HL-60 (cell line): ENCODE data around the gene DSCAML1.

ENCODE experiments used
- DNase-seq, 2 experiments: peaks; one replicate each; pipeline ENCODE4 v3.0.0-alpha.2; 2010 to 2020; ENCODE audit warnings: low read depth in 1 of 2, low spot score in 1 of 2
- H3K27ac ChIP-seq: fragments of 250-450 bp; sonication (Bioruptor Pico); replicated peaks from 2 replicates; pipeline ENCODE4 v1.5.1; 2020; ENCODE audit warnings: mild to moderate bottlenecking, moderate library complexity
- H3K27me3 ChIP-seq: fragments of 250-450 bp; sonication (Bioruptor Pico); 2 replicates; pipeline ENCODE4 v1.5.1; 2021; ENCODE audit warnings: mild to moderate bottlenecking, moderate library complexity; ENCODE audit not compliant: insufficient read depth, poor library complexity, severe bottlenecking
- H3K4me3 ChIP-seq: replicated peaks from 2 replicates; pipeline ENCODE4 v1.5.1; 2011; ENCODE audit warnings: mild to moderate bottlenecking, control low read depth, low read length; ENCODE audit not compliant: insufficient read depth
- GABPA ChIP-seq: IDR thresholded peaks from 2 replicates; pipeline ENCODE4 v1.6.1; 2012; ENCODE audit warnings: low read depth
- POLR2AphosphoS5 ChIP-seq: IDR thresholded peaks from 2 replicates; pipeline ENCODE4 v1.6.1; 2012; ENCODE audit warnings: low read depth
- REST ChIP-seq: IDR thresholded peaks from 2 replicates; pipeline ENCODE4 v1.6.1; 2012; ENCODE audit warnings: low read depth; ENCODE audit not compliant: insufficient replicate concordance
- SPI1 ChIP-seq: IDR thresholded peaks from 2 replicates; pipeline ENCODE4 v1.6.1; 2012; ENCODE audit warnings: low read depth, mild to moderate bottlenecking, borderline replicate concordance
- TF ChIP-seq, protein P1 (sequence below): IDR thresholded peaks from one replicate; pipeline ENCODE4 v1.5.1; 2011; ENCODE audit warnings: low read length, control low read depth, inconsistent platforms; ENCODE audit not compliant: insufficient read depth

DSCAML1 gene

GRCh38 chr11:117394221-117394925 lies 402.6 kb downstream of the DSCAML1 start:
- TF ChIP-seq, protein P1, sequence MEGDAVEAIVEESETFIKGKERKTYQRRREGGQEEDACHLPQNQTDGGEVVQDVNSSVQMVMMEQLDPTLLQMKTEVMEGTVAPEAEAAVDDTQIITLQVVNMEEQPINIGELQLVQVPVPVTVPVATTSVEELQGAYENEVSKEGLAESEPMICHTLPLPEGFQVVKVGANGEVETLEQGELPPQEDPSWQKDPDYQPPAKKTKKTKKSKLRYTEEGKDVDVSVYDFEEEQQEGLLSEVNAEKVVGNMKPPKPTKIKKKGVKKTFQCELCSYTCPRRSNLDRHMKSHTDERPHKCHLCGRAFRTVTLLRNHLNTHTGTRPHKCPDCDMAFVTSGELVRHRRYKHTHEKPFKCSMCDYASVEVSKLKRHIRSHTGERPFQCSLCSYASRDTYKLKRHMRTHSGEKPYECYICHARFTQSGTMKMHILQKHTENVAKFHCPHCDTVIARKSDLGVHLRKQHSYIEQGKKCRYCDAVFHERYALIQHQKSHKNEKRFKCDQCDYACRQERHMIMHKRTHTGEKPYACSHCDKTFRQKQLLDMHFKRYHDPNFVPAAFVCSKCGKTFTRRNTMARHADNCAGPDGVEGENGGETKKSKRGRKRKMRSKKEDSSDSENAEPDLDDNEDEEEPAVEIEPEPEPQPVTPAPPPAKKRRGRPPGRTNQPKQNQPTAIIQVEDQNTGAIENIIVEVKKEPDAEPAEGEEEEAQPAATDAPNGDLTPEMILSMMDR: no peak
- TF ChIP-seq SPI1 (no peak), REST (no peak), POLR2AphosphoS5 (no peak), GABPA (no peak)
- no peak for DNase-seq
- Histone ChIP-seq H3K27ac (no peak overlapping the region), H3K4me3 (no peak overlapping the region), H3K27me3 (no peaks in the 10 kb centered on the region)

DNA sequence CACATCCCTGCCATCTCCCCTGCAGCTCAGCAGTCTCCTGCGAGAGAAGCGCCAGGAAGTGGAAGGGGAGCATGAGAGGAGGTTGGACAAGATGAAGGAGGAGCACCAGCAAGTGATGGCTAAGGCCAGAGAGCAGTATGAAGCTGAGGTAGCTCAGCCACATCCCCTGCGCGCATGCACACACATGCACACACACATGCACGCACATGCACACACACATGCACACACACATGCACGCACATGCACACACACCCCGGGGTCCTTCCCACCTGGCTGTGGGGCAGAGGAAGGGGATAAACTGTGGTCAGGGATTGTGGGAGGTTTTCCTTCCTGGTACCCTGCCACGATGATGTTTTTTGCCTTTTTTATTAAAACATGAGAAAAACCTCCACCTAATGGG lies 404.0 kb downstream of the DSCAML1 start:
- no peak for DNase-seq
- Histone ChIP-seq H3K27ac (no peak overlapping the region), H3K4me3 (no peak overlapping the region), H3K27me3 (no peaks in the 10 kb centered on the region)
- TF ChIP-seq GABPA (no peak), REST (no peak), POLR2AphosphoS5 (no peak), SPI1 (no peak)
- TF ChIP-seq, protein P1: no peak

- TF ChIP-seq, protein P1: no peak
- TF ChIP-seq REST (no peak), SPI1 (no peak), GABPA (no peak), POLR2AphosphoS5 (no peak)
Observed at GRCh38 chr11:117392001-117392690, 404.9 kb downstream of the DSCAML1 start.

More at GRCh38 chr11:117392001-117392690, 404.9 kb downstream of the DSCAML1 start:
- no peak overlapping the region for H3K4me3 ChIP-seq
- no peaks in the 10 kb centered on the region for H3K27me3 ChIP-seq
- no peak overlapping the region for H3K27ac ChIP-seq
- no peak for DNase-seq
